Measurements from ENCODE around the gene TUSC2. TPM values are rescaled to one million over a fixed set of nuclear protein-coding genes. Genes with fewer than 3 reads are reported as not detected.

The TUSC2 gene
- total and polyA plus RNA-seq, 10 of the 15 experiments (the other 5 are each of a cell fraction or from before 2014, with no cell fraction given) = 4.0 to 73.8 (median 34.3) TPM

GRCh38 chr3:50354186-50354764 lies 26.3 kb upstream of the TUSC2 start (continued):
- TF ChIP-seq YY1 (IDR thresholded peaks at IDR 0.05; ENCODE audit: low read depth, low read length) (no peak), ZBTB4 (CRISPR knock-in tag; IDR thresholded peaks at IDR 0.05) (no peak), POLR2AphosphoS2 (IDR thresholded peaks at IDR 0.05; ENCODE audit: low read depth, low read length) (no peak), FOS (IDR thresholded peaks at IDR 0.05; ENCODE audit: borderline replicate concordance, extremely low read depth, insufficient read length) (no peak)

GRCh38 chr3:50353245-50354004 lies 25.4 kb upstream of the TUSC2 start:
- H3K9me3 ChIP-seq (replicated peaks; ENCODE audit: control insufficient read depth, insufficient read depth, low read length) = no peaks in the 10 kb centered on the region
- peaks cover 8 to 26% of the 10 kb centered on the region in 2 experiments; a peak in 2 of 4 replicates for H3K36me3 ChIP-seq (ENCODE audit: control insufficient read depth in 2 of 2, insufficient read depth in 2 of 2, low read length in 1 of 2)
- in situ Hi-C loops (cut with MboI) (loop anchor here (10.0 kb wide), 1 partner anchor 1031 kb away; the partner anchor contains the start of gene MANF), intact Hi-C loops (cut with micrococcal nuclease; ENCODE audit: unreplicated experiment) (no loop called here)
- H2AFZ ChIP-seq (ENCODE audit: control insufficient read depth, low read depth, low read length) = no peak overlapping the region
- ChIA-PET CTCF (interaction anchor here (0.5 to 2.7 kb wide), 6 partner anchors 15 to 717 kb away, joined by 3 to 12 read pairs (median 3); no protein-coding TSS in a partner anchor), RAD21 (ENCODE audit: unreplicated experiment) (interaction anchor here (1.2 kb wide), 1 partner anchor 13 kb away, joined by 3 read pairs; the partner anchor contains the start of gene RASSF1), SMC1A (ENCODE audit: uncharacterized antibody, unreplicated experiment) (no interaction called here), POLR2A (interaction anchor here (0.7 to 1.2 kb wide), 2 partner anchors 15 to 16 kb away, joined by 4 read pairs; no protein-coding TSS in a partner anchor)
- no peak overlapping the region for H3K4me2 ChIP-seq (ENCODE audit: control insufficient read depth, insufficient read depth)
- no peak for FAIRE-seq
- H3K9ac ChIP-seq (ENCODE audit: control insufficient read depth, insufficient read depth, low read length) = no peak overlapping the region
- H4K20me1 ChIP-seq (ENCODE audit: control insufficient read depth, insufficient read depth) = peaks cover 2% of the 10 kb centered on the region; the same call in 1 of the 2 replicates
- no TSS peak for BruUV-seq (replicated peaks)
- H3K4me3 ChIP-seq = no peak overlapping the region
- no peaks in the 10 kb centered on the region for H3K27me3 ChIP-seq (replicated peaks in 1 of 2; ENCODE audit: control insufficient read depth in 2 of 2, insufficient read depth in 2 of 2, low read length in 1 of 2)
- WGBS (ENCODE audit: insufficient coverage, insufficient replicate concordance, low lambda C conversion rate, missing lambda C conversion rate) = 86% methylated on average over 12 of the region's 12 CpGs
- TF ChIP-seq POLR2A (IDR thresholded peaks at IDR 0.05; ENCODE audit: low read depth, low read length) = peak; percentile 69
- TF ChIP-seq CHD4 (IDR thresholded peaks at IDR 0.05) = no peak
- TF ChIP-seq POLR2AphosphoS2 (IDR thresholded peaks at IDR 0.05; ENCODE audit: low read depth, low read length) = peak; percentile 59; the same call in 1 of the 2 replicates
- TF ChIP-seq RELA (IDR thresholded peaks at IDR 0.05; ENCODE audit: borderline replicate concordance, partially characterized antibody) = no peak
- no peak for TF ChIP-seq ZBED1 (IDR thresholded peaks at IDR 0.05; ENCODE audit: borderline replicate concordance)
- TF ChIP-seq PML (IDR thresholded peaks at IDR 0.05; ENCODE audit: low read length) = 0 out of 2 replicates have a peak, but pooled peaks have one; percentile 30
- TF ChIP-seq MLLT1 (IDR thresholded peaks at IDR 0.05) = no peak
- no peak for TF ChIP-seq SMAD1 (IDR thresholded peaks at IDR 0.05; ENCODE audit: low read depth, partially characterized antibody)
- TF ChIP-seq POLR2AphosphoS5 (IDR thresholded peaks at IDR 0.05; ENCODE audit: low read length) = peak; percentile 45; the same call in 1 of the 2 replicates
- H3K27ac ChIP-seq (ENCODE audit: control insufficient read depth, insufficient read depth) = no peak overlapping the region
- H3K4me1 ChIP-seq (ENCODE audit: control insufficient read depth, insufficient read depth, low read length) = peaks cover 31% of the 10 kb centered on the region
- DNase-seq (ENCODE audit: low read depth, low spot score) = no peak
- H3K79me2 ChIP-seq (ENCODE audit: control insufficient read depth, insufficient read depth, low read length) = peaks cover 43% of the 10 kb centered on the region
- ATAC-seq = no peak
